Mucosa of gallbladder (tissue), 1 donor: ENCODE results near the gene PTMS. TPM values are rescaled to one million over a fixed set of nuclear protein-coding genes. Genes with fewer than 3 reads are reported as not detected.
"Not testable (repeated sequence)": the region's sequence is repeated elsewhere in the genome, so short reads cannot be mapped to it uniquely, and the experiment has no call there.

Source experiments
- DNase-seq: peaks from one replicate; pipeline ENCODE4 v3.0.0-alpha.2; 2020; ENCODE audit warnings: low spot score
- total RNA-seq: library from RNA; stranded (reverse); gene quantifications from one replicate; pipeline ENCODE4 v1.2.1, GENCODE V29; 2021
- donor health status: DM: no; HTN: no; CAD: no.

Gene PTMS
- total RNA-seq, result 293 TPM

GRCh38 chr12:6765634-6766581 is at the start of gene PTMS:
TSS of gene PTMS (plus strand) at chr12:6766363. CDS start at chr12:6766706, 343 bp downstream.
- peak; percentile 71 for DNase-seq

GRCh38 chr12:6716874-6717437 is 49.2 kb upstream of the PTMS start:
- no peak for DNase-seq

GRCh38 chr12:6722863-6723262 is 43.3 kb upstream of the PTMS start:
- no peak for DNase-seq

GRCh38 chr12:6723607-6724408 is 42.4 kb upstream of the PTMS start, which contains the start of gene COPS7A:
TSS of gene COPS7A (plus strand) at chr12:6724046. CDS start at chr12:6724657, 611 bp downstream.
- DNase-seq, result peak; percentile 99

GRCh38 chr12:6724409-6724797 is 41.8 kb upstream of the PTMS start:
- DNase-seq, result peak; percentile 14

GRCh38 chr12:6725350-6725749 is 40.8 kb upstream of the PTMS start:
- DNase-seq, result no peak

GRCh38 chr12:6729186-6729585 is 37.0 kb upstream of the PTMS start:
- no peak for DNase-seq

GRCh38 chr12:6730169-6730568 is 36.0 kb upstream of the PTMS start:
- DNase-seq, result no peak

GRCh38 chr12:6734506-6735387 is 31.4 kb upstream of the PTMS start:
- DNase-seq, result no peak

- peak; percentile 68 for DNase-seq
These were observed 30.5 kb upstream of the PTMS start for GRCh38 chr12:6735448-6736191.

GRCh38 chr12:6736754-6737153 is 29.4 kb upstream of the PTMS start:
- no peak for DNase-seq

- DNase-seq, result not testable (repeated sequence)
These were observed 24.1 kb upstream of the PTMS start for GRCh38 chr12:6742080-6742479.

GRCh38 chr12:6742834-6743233 is 23.3 kb upstream of the PTMS start:
- DNase-seq, result no peak

- not testable (repeated sequence) for DNase-seq
These were observed 22.9 kb upstream of the PTMS start for GRCh38 chr12:6743300-6743699.

GRCh38 chr12:6745741-6746525 is 20.2 kb upstream of the PTMS start:
- DNase-seq, result no peak

GRCh38 chr12:6747216-6747615 is 18.9 kb upstream of the PTMS start:
- no peak for DNase-seq

- DNase-seq, result no peak
These were observed 17.4 kb upstream of the PTMS start for GRCh38 chr12:6748761-6749160.

GRCh38 chr12:6750506-6750905 is 15.7 kb upstream of the PTMS start:
- no peak for DNase-seq

- no peak for DNase-seq
These were observed 14.4 kb upstream of the PTMS start for GRCh38 chr12:6751767-6752166.
